K562 (cell line): ENCODE data around the gene IGLL1. TPM values are rescaled to one million over a fixed set of nuclear protein-coding genes. Genes with fewer than 3 reads are reported as not detected.

Source experiments
- GATAD2B ChIP-seq: fragments of 450-650 bp; IDR thresholded peaks from 2 replicates; pipeline ENCODE4 v1.6.1; 2017; ENCODE audit warnings: mild to moderate bottlenecking, borderline replicate concordance
- KLF13 ChIP-seq: fragments of 450-650 bp; IDR thresholded peaks from 2 replicates; pipeline ENCODE4 v1.6.1; 2016; ENCODE audit warnings: missing genetic modification characterization, low read depth, mild to moderate bottlenecking, missing compliant biosample characterization, moderate library complexity, borderline replicate concordance
- L3MBTL2 ChIP-seq: fragments of 450-650 bp; IDR thresholded peaks from 2 replicates; pipeline ENCODE4 v1.6.1; 2016; ENCODE audit warnings: mild to moderate bottlenecking, moderate library complexity
- PRDM10 ChIP-seq: fragments of 450-650 bp; IDR thresholded peaks from 2 replicates; pipeline ENCODE4 v1.6.1; 2018; ENCODE audit not compliant: partially characterized antibody
- SMAD4 ChIP-seq: fragments of 250-450 bp; sonication (Bioruptor Pico); conservative IDR thresholded peaks from 2 replicates; pipeline ENCODE4 v1.8.0; 2021; ENCODE audit warnings: inconsistent platforms, mild to moderate bottlenecking, moderate library complexity
- STAT5A ChIP-seq: IDR thresholded peaks from 2 replicates; pipeline ENCODE4 v1.6.1; 2012; ENCODE audit warnings: low read length, inconsistent platforms, borderline replicate concordance
- TRIM24 ChIP-seq, 2 experiments: fragments of 450-650 bp; IDR thresholded peaks; 2 replicates each; pipeline ENCODE4 v1.6.1; 2016
- ZBTB40 ChIP-seq, 2 experiments: fragments of 450-650 bp in 1 of 2; sonication (generic) in 1 of 2; formaldehyde crosslinking in 1 of 2; IDR thresholded peaks; 2 replicates each; pipeline versions ENCODE4 v1.7.1 to v1.9.0; 2016 to 2022; ENCODE audit warnings: inconsistent platforms in 1 of 2, mild to moderate bottlenecking in 1 of 2, missing genetic modification reagents in 1 of 2
- ZNF395 ChIP-seq: fragments of 200-800 bp; sonication (Bioruptor generic); IDR thresholded peaks from 2 replicates; pipeline ENCODE4 v1.6.1; 2017; ENCODE audit warnings: missing genetic modification characterization, missing compliant biosample characterization
- ZNF583 ChIP-seq: fragments of 250-450 bp; sonication (Bioruptor Pico); IDR thresholded peaks from 2 replicates; pipeline ENCODE4 v1.4.0; 2020
- ZNF586 ChIP-seq: fragments of 450-650 bp; formaldehyde crosslinking; conservative IDR thresholded peaks from 2 replicates; pipeline ENCODE4 v1.4.0; 2020; ENCODE audit warnings: mild to moderate bottlenecking, moderate library complexity
- polyA plus RNA-seq, 8 experiments: library from polyadenylated mRNA; depleted of rRNA in 4 of 8; stranded (reverse) in 5 of 8; unstranded in 3 of 8; fragments of >200 nt; fragmentation: Nextera tagmentation in 2 of 8; fragmentation: Illumina TruSeq in 1 of 8; extraction: Ambion mirVana in 2 of 8; extraction: Trizol in 1 of 8; gene quantifications; 2 replicates each; pipeline versions ENCODE4 v1.2.1 to v1.2.3, GENCODE V29; 2011 to 2014; ENCODE audit warnings: inconsistent platforms in 1 of 8, missing spikeins in 1 of 8
- total RNA-seq, 7 experiments: library from RNA; depleted of rRNA in 6 of 7; stranded (reverse); fragments of >200 nt in 6 of 7; fragmentation: Illumina TruSeq in 2 of 7; extraction: Trizol in 2 of 7; gene quantifications; 2 replicates each; pipeline versions ENCODE4 v1.2.1 to v1.2.3, GENCODE V29; 2011 to 2021; ENCODE audit warnings: low replicate concordance in 1 of 7
- TF ChIP-seq, protein P1 (sequence below): fragments of 450-650 bp; formaldehyde crosslinking; IDR thresholded peaks from 2 replicates; pipeline ENCODE4 v1.4.0; 2020; ENCODE audit warnings: mild to moderate bottlenecking, moderate library complexity

The IGLL1 gene
- total and polyA plus RNA-seq, 9 of the 15 experiments (the other 6 are each of a cell fraction or from before 2014, with no cell fraction given), result 0.10 to 0.32 (median 0.20) TPM; not detected in 6

- TF ChIP-seq ZBTB40 (IDR thresholded peaks at IDR 0.05) (peak; percentile 30; the same call in 1 of the 2 replicates), ZBTB40 (CRISPR knock-in tag; IDR thresholded peaks at IDR 0.05) (no peak), STAT5A (no peak), KLF13 (no peak), ZNF583 (CRISPR knock-in tag) (no peak), TRIM24 (IDR thresholded peaks at IDR 0.05) (peak; percentile 50 to 54; a peak in 3 of 4 replicates), PRDM10 (peak; percentile 15), SMAD4 (CRISPR knock-in tag) (0 out of 2 replicates have a peak, but pooled peaks have one; percentile 33), ZNF395 (CRISPR knock-in tag) (peak; percentile 34; the same call in 1 of the 2 replicates), L3MBTL2 (no peak), ZNF586 (CRISPR knock-in tag) (no peak), GATAD2B (no peak)
- TF ChIP-seq, protein P1, sequence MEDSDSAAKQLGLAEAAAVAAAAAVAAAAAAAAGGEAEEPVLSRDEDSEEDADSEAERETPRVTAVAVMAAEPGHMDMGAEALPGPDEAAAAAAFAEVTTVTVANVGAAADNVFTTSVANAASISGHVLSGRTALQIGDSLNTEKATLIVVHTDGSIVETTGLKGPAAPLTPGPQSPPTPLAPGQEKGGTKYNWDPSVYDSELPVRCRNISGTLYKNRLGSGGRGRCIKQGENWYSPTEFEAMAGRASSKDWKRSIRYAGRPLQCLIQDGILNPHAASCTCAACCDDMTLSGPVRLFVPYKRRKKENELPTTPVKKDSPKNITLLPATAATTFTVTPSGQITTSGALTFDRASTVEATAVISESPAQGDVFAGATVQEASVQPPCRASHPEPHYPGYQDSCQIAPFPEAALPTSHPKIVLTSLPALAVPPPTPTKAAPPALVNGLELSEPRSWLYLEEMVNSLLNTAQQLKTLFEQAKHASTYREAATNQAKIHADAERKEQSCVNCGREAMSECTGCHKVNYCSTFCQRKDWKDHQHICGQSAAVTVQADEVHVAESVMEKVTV (CRISPR knock-in tag), result no peak
Measured at GRCh38 chr22:23533771-23534191, 46.3 kb downstream of the IGLL1 start (continued).
